ENCODE results near the gene COL27A1. TPM values are rescaled to one million over a fixed set of nuclear protein-coding genes. Genes with fewer than 3 reads are reported as not detected.

Gene COL27A1
- total RNA-seq, 4 donors from 2014 or later, result 1.0 to 5.7 (median 3.3) TPM

GRCh38 chr9:114291886-114292590 lies 136.7 kb downstream of the COL27A1 start:
- Histone ChIP-seq H3K27ac (no peak overlapping the region), H3K9me3 (peaks cover 0 to 17% (median 0%) of the 10 kb centered on the region in 3 donors), H3K27me3 (no peaks in the 10 kb centered on the region), H3K4me3 (no peak overlapping the region), H3K4me1 (no peaks in the 10 kb centered on the region), H3K36me3 (peaks cover 0 to 22% of the 10 kb centered on the region in 2 donors)
- no peak for TF ChIP-seq CTCF (IDR thresholded peaks at IDR 0.05)
- no peak for TF ChIP-seq EP300 (IDR thresholded peaks at IDR 0.05)
- no peak for TF ChIP-seq POLR2A (IDR thresholded peaks at IDR 0.05)
- TF ChIP-seq POLR2AphosphoS5 (IDR thresholded peaks at IDR 0.05), result no peak
- ATAC-seq, result no peak
- WGBS, 2 donors (ENCODE audit: low coverage in 1 of 2), result 89 to 100% methylated on average over 3 to 9 of the region's 11 CpGs

GRCh38 chr9:114294664-114295063 lies 139.3 kb downstream of the COL27A1 start:
- H3K27ac ChIP-seq, result no peak overlapping the region
- TF ChIP-seq POLR2AphosphoS5 (IDR thresholded peaks at IDR 0.05) (no peak), EP300 (IDR thresholded peaks at IDR 0.05) (no peak), POLR2A (IDR thresholded peaks at IDR 0.05) (no peak), CTCF (IDR thresholded peaks at IDR 0.05) (no peak)
- no peak for ATAC-seq
- no peak overlapping the region for H3K4me3 ChIP-seq
- peaks cover 0 to 17% (median 0%) of the 10 kb centered on the region in 3 donors for H3K9me3 ChIP-seq
- H3K36me3 ChIP-seq, result peaks cover 0 to 22% of the 10 kb centered on the region in 2 donors
- no peaks in the 10 kb centered on the region for H3K4me1 ChIP-seq
- H3K27me3 ChIP-seq, result no peaks in the 10 kb centered on the region

- peaks cover 0 to 17% (median 0%) of the 10 kb centered on the region in 3 donors for H3K9me3 ChIP-seq
- H3K4me1 ChIP-seq, result no peaks in the 10 kb centered on the region
- ATAC-seq, result no peak
- no peaks in the 10 kb centered on the region for H3K27me3 ChIP-seq
- H3K27ac ChIP-seq, result no peak overlapping the region
- WGBS, 2 donors (ENCODE audit: low coverage in 1 of 2), result 88 to 100% methylated on average over 1 of the region's 1 CpG
- peaks cover 0 to 32% of the 10 kb centered on the region in 2 donors for H3K36me3 ChIP-seq
- TF ChIP-seq CTCF (IDR thresholded peaks at IDR 0.05) (no peak), POLR2A (IDR thresholded peaks at IDR 0.05) (no peak), POLR2AphosphoS5 (IDR thresholded peaks at IDR 0.05) (no peak), EP300 (IDR thresholded peaks at IDR 0.05) (no peak)
- H3K4me3 ChIP-seq, result no peak overlapping the region
Measured at GRCh38 chr9:114296338-114296737, 141.0 kb downstream of the COL27A1 start.

- 90% methylated on average over 6 of the region's 15 CpGs; no CpG with 5 or more reads in 1 of the 2 donors for WGBS, 2 donors (ENCODE audit: low coverage in 1 of 2)
- peaks cover 0 to 30% of the 10 kb centered on the region in 2 donors for H3K36me3 ChIP-seq
- TF ChIP-seq POLR2A (IDR thresholded peaks at IDR 0.05) (no peak), EP300 (IDR thresholded peaks at IDR 0.05) (no peak), POLR2AphosphoS5 (IDR thresholded peaks at IDR 0.05) (no peak), CTCF (IDR thresholded peaks at IDR 0.05) (no peak)
- H3K4me3 ChIP-seq, result no peak overlapping the region
- ATAC-seq, result no peak
- peaks cover 0 to 13% (median 0%) of the 10 kb centered on the region in 3 donors for H3K9me3 ChIP-seq
- H3K4me1 ChIP-seq, result no peaks in the 10 kb centered on the region
- H3K27ac ChIP-seq, result no peak overlapping the region
- H3K27me3 ChIP-seq, result no peaks in the 10 kb centered on the region
Measured at GRCh38 chr9:114299286-114300152, 144.2 kb downstream of the COL27A1 start.
